ENCODE results near the gene FNIP2. TPM values are rescaled to one million over a fixed set of nuclear protein-coding genes. Genes with fewer than 3 reads are reported as not detected.

The FNIP2 gene
- total RNA-seq, 2 donors from 2014 or later: 31.1 to 39.8 TPM

- intact Hi-C loops (cut with DNase I): no loop called here
- no peaks in the 10 kb centered on the region for H3K9me3 ChIP-seq
- no peak overlapping the region for H3K4me3 ChIP-seq
- H3K36me3 ChIP-seq: no peaks in the 10 kb centered on the region
- no peak overlapping the region for H3K27ac ChIP-seq
- 80% methylated on average over 6 of the region's 6 CpGs for WGBS
- H3K27me3 ChIP-seq (replicated peaks; ENCODE audit: insufficient read depth): no peaks in the 10 kb centered on the region
- peaks cover under 1% of the 10 kb centered on the region for H3K4me1 ChIP-seq (replicated peaks)
- no peak for DNase-seq (ENCODE audit: low spot score)
- TF ChIP-seq POLR2A (IDR thresholded peaks at IDR 0.05): no peak
- no peak for TF ChIP-seq POLR2AphosphoS5 (IDR thresholded peaks at IDR 0.05)
These were observed 8.8 kb downstream of the FNIP2 start for GRCh38 chr4:158777423-158778155.

- H3K4me3 ChIP-seq: no peak overlapping the region
- 82% methylated on average over 2 of the region's 2 CpGs for WGBS
- no peaks in the 10 kb centered on the region for H3K36me3 ChIP-seq
- no peak overlapping the region for H3K27ac ChIP-seq
- no peak for DNase-seq (ENCODE audit: low spot score)
- H3K4me1 ChIP-seq (replicated peaks): peaks cover 6% of the 10 kb centered on the region
- no peaks in the 10 kb centered on the region for H3K27me3 ChIP-seq (replicated peaks; ENCODE audit: insufficient read depth)
- TF ChIP-seq POLR2A (IDR thresholded peaks at IDR 0.05) (no peak), POLR2AphosphoS5 (IDR thresholded peaks at IDR 0.05) (no peak), CTCF (IDR thresholded peaks at IDR 0.05) (no peak)
- intact Hi-C loops (cut with DNase I): no loop called here
- no peaks in the 10 kb centered on the region for H3K9me3 ChIP-seq
These were observed 9.4 kb downstream of the FNIP2 start for GRCh38 chr4:158778156-158778711.

- peaks cover 6% of the 10 kb centered on the region for H3K4me1 ChIP-seq (replicated peaks)
- no peak for TF ChIP-seq POLR2A (IDR thresholded peaks at IDR 0.05)
- TF ChIP-seq CTCF (IDR thresholded peaks at IDR 0.05): no peak
- no peak for TF ChIP-seq POLR2AphosphoS5 (IDR thresholded peaks at IDR 0.05)
- no peaks in the 10 kb centered on the region for H3K9me3 ChIP-seq
- no peak overlapping the region for H3K27ac ChIP-seq
- no peaks in the 10 kb centered on the region for H3K36me3 ChIP-seq
- H3K4me3 ChIP-seq: no peak overlapping the region
- intact Hi-C loops (cut with DNase I): no loop called here
- DNase-seq (ENCODE audit: low spot score): no peak
- WGBS: 62% methylated on average over 4 of the region's 4 CpGs
- H3K27me3 ChIP-seq (replicated peaks; ENCODE audit: insufficient read depth): no peaks in the 10 kb centered on the region
These were observed 9.9 kb downstream of the FNIP2 start for GRCh38 chr4:158778712-158779111.

- intact Hi-C loops (cut with DNase I): no loop called here
- H3K4me3 ChIP-seq: no peak overlapping the region
- no peak for DNase-seq (ENCODE audit: low spot score)
- TF ChIP-seq CTCF (IDR thresholded peaks at IDR 0.05): no peak
- TF ChIP-seq POLR2A (IDR thresholded peaks at IDR 0.05): no peak
- no peak for TF ChIP-seq POLR2AphosphoS5 (IDR thresholded peaks at IDR 0.05)
- no peaks in the 10 kb centered on the region for H3K9me3 ChIP-seq
- no peaks in the 10 kb centered on the region for H3K36me3 ChIP-seq
- WGBS: 64% methylated on average over 1 of the region's 1 CpG
- H3K27ac ChIP-seq: no peak overlapping the region
- H3K4me1 ChIP-seq (replicated peaks): peaks cover 6% of the 10 kb centered on the region
- H3K27me3 ChIP-seq (replicated peaks; ENCODE audit: insufficient read depth): no peaks in the 10 kb centered on the region
These were observed 13.1 kb downstream of the FNIP2 start for GRCh38 chr4:158781963-158782362.

- TF ChIP-seq CTCF (IDR thresholded peaks at IDR 0.05) (no peak), POLR2AphosphoS5 (IDR thresholded peaks at IDR 0.05) (peak; percentile 69)
- Histone ChIP-seq H3K9me3 (no peaks in the 10 kb centered on the region), H3K4me3 (no peak overlapping the region), H3K27me3 (replicated peaks; ENCODE audit: insufficient read depth) (no peaks in the 10 kb centered on the region), H3K4me1 (replicated peaks) (peaks cover 6% of the 10 kb centered on the region), H3K27ac (no peak overlapping the region), H3K36me3 (no peaks in the 10 kb centered on the region)
- peak; percentile 38 for DNase-seq (ENCODE audit: low spot score)
- 21% methylated on average over 4 of the region's 4 CpGs for WGBS
- intact Hi-C loops (cut with DNase I): no loop called here
These were observed 13.9 kb downstream of the FNIP2 start for GRCh38 chr4:158782551-158783360.

All from prostate gland (tissue), 2 donors.